Activated CD8-positive, alpha-beta T cell treated with anti-CD3 and anti-CD28 coated beads, Interleukin-2, amount 10 ng/mL, durations not matched to agents 7 days and 5 days (primary cell): Measurements from ENCODE around the gene VTA1. TPM values are rescaled to one million over a fixed set of nuclear protein-coding genes. Genes with fewer than 3 reads are reported as not detected.
"Not testable (repeated sequence)": the region's sequence is repeated elsewhere in the genome, so short reads cannot be mapped to it uniquely, and the experiment has no call there.

Experiments
- ATAC-seq: fragments of 150-1000 bp; cut with Tn5 transposase; one replicate; pipeline ENCODE4 v1.10.0; 2021; ENCODE audit warnings: moderate library complexity
- CTCF ChIA-PET: fragments of 350-600 bp; sonication (Branson Sonifier 250); formaldehyde crosslinking; loops from one replicate; lab custom pipeline; 2021; ENCODE audit warnings: antibody characterized with exemption; lab: Charles Lee
- POLR2A ChIA-PET: fragments of 350-600 bp; sonication (Branson Sonifier 250); formaldehyde crosslinking; loops from one replicate; lab custom pipeline; 2021; ENCODE audit warnings: antibody characterized with exemption; lab: Charles Lee
- DNase-seq: peaks from one replicate; pipeline ENCODE4 v3.0.0-alpha.2; 2020
- H3K27ac Mint-ChIP-seq: one replicate; pipeline ENCODE4 v1.8.0; 2021; ENCODE audit warnings: mild to moderate bottlenecking, mixed read lengths
- H3K27me3 Mint-ChIP-seq: one replicate; pipeline ENCODE4 v1.8.0; 2021; ENCODE audit warnings: low read depth, mixed read lengths
- H3K36me3 Mint-ChIP-seq: one replicate; pipeline ENCODE4 v1.8.0; 2021; ENCODE audit warnings: low read depth, mixed read lengths
- H3K4me1 Mint-ChIP-seq: one replicate; pipeline ENCODE4 v1.8.0; 2021; ENCODE audit warnings: low read depth, mixed read lengths
- H3K4me3 Mint-ChIP-seq: one replicate; pipeline ENCODE4 v1.8.0; 2021; ENCODE audit warnings: mild to moderate bottlenecking, mixed read lengths
- H3K9me3 Mint-ChIP-seq: one replicate; pipeline ENCODE4 v1.8.0; 2022; ENCODE audit warnings: mixed read lengths; ENCODE audit not compliant: insufficient read depth
- total RNA-seq, 2 experiments: library from RNA; stranded (reverse); gene quantifications; one replicate each; pipeline ENCODE4 v1.2.3, GENCODE V29; 2021

The VTA1 gene
- 10 to 100 TPM; 47.2 to 51.2 TPM for total RNA-seq

GRCh38 chr6:142146828-142147662, at the start of gene VTA1, which contains the start of gene NMBR:
TSS of gene VTA1 (plus strand) at chr6:142147263. CDS start at chr6:142147288, 25 bp downstream.
TSS of gene NMBR (minus strand) at chr6:142147122. CDS start at chr6:142088658, 58,464 bp downstream.
- Mint-ChIP-seq H3K4me1 (peaks cover 42% of the 10 kb centered on the region), H3K27me3 (no peaks in the 10 kb centered on the region), H3K27ac (peak within 1 kb of the TSS; percentile 89), H3K36me3 (peaks cover 21% of the 10 kb centered on the region), H3K4me3 (peak within 1 kb of the TSS; percentile 90), H3K9me3 (no peaks in the 10 kb centered on the region)
- peak; percentile 98 for DNase-seq
- ChIA-PET CTCF (interaction anchor here (0.7 to 4.3 kb wide), 13 partner anchors 8 to 1281 kb away, joined by 3 to 33 read pairs (median 4); no protein-coding TSS in a partner anchor), POLR2A (interaction anchor here (1.1 to 1.6 kb wide), 3 partner anchors 9 to 673 kb away, joined by 3 to 7 read pairs (median 4); no protein-coding TSS in a partner anchor)
- peak; percentile 99 for ATAC-seq

- POLR2A ChIA-PET, H3K4me1 Mint-ChIP-seq, H3K9me3 Mint-ChIP-seq, H3K27me3 Mint-ChIP-seq, H3K27ac Mint-ChIP-seq, DNase-seq, ATAC-seq, H3K36me3 Mint-ChIP-seq, H3K4me3 Mint-ChIP-seq: not testable (repeated sequence)
- CTCF ChIA-PET, result interaction anchor here (1.5 kb wide), 1 partner anchor 8 kb away, joined by 3 read pairs; no protein-coding TSS in a partner anchor
Observed at GRCh38 chr6:142104820-142105219, 42.2 kb upstream of the VTA1 start.

GRCh38 chr6:142110820-142111219, 36.2 kb upstream of the VTA1 start:
- H3K4me1 Mint-ChIP-seq, ATAC-seq, DNase-seq, H3K27ac Mint-ChIP-seq, POLR2A ChIA-PET, H3K4me3 Mint-ChIP-seq, H3K36me3 Mint-ChIP-seq, H3K9me3 Mint-ChIP-seq, H3K27me3 Mint-ChIP-seq: not testable (repeated sequence)
- CTCF ChIA-PET, result interaction anchor here (3.3 kb wide), 1 partner anchor 121 kb away, joined by 19 read pairs; no protein-coding TSS in a partner anchor

GRCh38 chr6:142112451-142113061, 34.5 kb upstream of the VTA1 start:
- no peaks in the 10 kb centered on the region for H3K9me3 Mint-ChIP-seq
- H3K4me3 Mint-ChIP-seq, result no peak overlapping the region
- H3K27me3 Mint-ChIP-seq, result peaks cover 5% of the 10 kb centered on the region
- no peak overlapping the region for H3K27ac Mint-ChIP-seq
- no peak for ATAC-seq
- POLR2A ChIA-PET, result no interaction called here
- no peaks in the 10 kb centered on the region for H3K4me1 Mint-ChIP-seq
- CTCF ChIA-PET, result interaction anchor here (0.8 to 3.3 kb wide), 5 partner anchors 14 to 123 kb away, joined by 3 to 19 read pairs (median 4); no protein-coding TSS in a partner anchor
- H3K36me3 Mint-ChIP-seq, result no peaks in the 10 kb centered on the region
- DNase-seq, result peak; percentile 81

- DNase-seq, result no peak
- peaks cover 9% of the 10 kb centered on the region for H3K27me3 Mint-ChIP-seq
- no peaks in the 10 kb centered on the region for H3K4me1 Mint-ChIP-seq
- CTCF ChIA-PET, result no interaction called here
- no peak overlapping the region for H3K27ac Mint-ChIP-seq
- POLR2A ChIA-PET, result no interaction called here
- no peak overlapping the region for H3K4me3 Mint-ChIP-seq
- H3K9me3 Mint-ChIP-seq, result no peaks in the 10 kb centered on the region
- ATAC-seq, result no peak
- H3K36me3 Mint-ChIP-seq, result no peaks in the 10 kb centered on the region
Observed at GRCh38 chr6:142117366-142117765, 29.7 kb upstream of the VTA1 start.

- no peak for ATAC-seq
- Mint-ChIP-seq H3K36me3 (no peaks in the 10 kb centered on the region), H3K27me3 (peaks cover 9% of the 10 kb centered on the region), H3K27ac (no peak overlapping the region), H3K4me1 (no peaks in the 10 kb centered on the region), H3K4me3 (no peak overlapping the region), H3K9me3 (no peaks in the 10 kb centered on the region)
- DNase-seq, result no peak
- POLR2A ChIA-PET, result no interaction called here
- CTCF ChIA-PET, result no interaction called here
Observed at GRCh38 chr6:142118328-142118727, 28.7 kb upstream of the VTA1 start.

- peaks cover 7% of the 10 kb centered on the region for H3K27me3 Mint-ChIP-seq
- ATAC-seq (no peak), DNase-seq (no peak)
- ChIA-PET POLR2A (no interaction called here), CTCF (no interaction called here)
- no peaks in the 10 kb centered on the region for H3K36me3 Mint-ChIP-seq
- no peaks in the 10 kb centered on the region for H3K9me3 Mint-ChIP-seq
- H3K4me1 Mint-ChIP-seq, result no peaks in the 10 kb centered on the region
- no peak overlapping the region for H3K4me3 Mint-ChIP-seq
- no peak overlapping the region for H3K27ac Mint-ChIP-seq
Observed at GRCh38 chr6:142118925-142119324, 28.1 kb upstream of the VTA1 start.

- H3K27me3 Mint-ChIP-seq, result peaks cover 8% of the 10 kb centered on the region
- no peak for ATAC-seq
- no peaks in the 10 kb centered on the region for H3K4me1 Mint-ChIP-seq
- no peaks in the 10 kb centered on the region for H3K36me3 Mint-ChIP-seq
- H3K4me3 Mint-ChIP-seq, result no peak overlapping the region
- H3K9me3 Mint-ChIP-seq, result no peaks in the 10 kb centered on the region
- CTCF ChIA-PET, result no interaction called here
- POLR2A ChIA-PET, result no interaction called here
- H3K27ac Mint-ChIP-seq, result no peak overlapping the region
- no peak for DNase-seq
Observed at GRCh38 chr6:142121342-142121741, 25.7 kb upstream of the VTA1 start.

GRCh38 chr6:142130814-142131213, 16.2 kb upstream of the VTA1 start:
- ATAC-seq (no peak), DNase-seq (no peak)
- Mint-ChIP-seq H3K9me3 (no peaks in the 10 kb centered on the region), H3K36me3 (no peaks in the 10 kb centered on the region), H3K27ac (no peak overlapping the region), H3K4me1 (no peaks in the 10 kb centered on the region), H3K27me3 (peaks cover 13% of the 10 kb centered on the region), H3K4me3 (no peak overlapping the region)
- ChIA-PET POLR2A (no interaction called here), CTCF (interaction anchor here (1.0 kb wide), 1 partner anchor 16 kb away, joined by 3 read pairs; the partner anchor contains the start of genes NMBR and VTA1)

- H3K27ac Mint-ChIP-seq, result no peak within 1 kb of the TSS
- POLR2A ChIA-PET, result no interaction called here
Observed at GRCh38 chr6:142132625-142133024, 14.4 kb upstream of the VTA1 start, which contains the start of gene GJE1. TSS of gene GJE1 (plus strand) at chr6:142132925. CDS start at chr6:142133159, 234 bp downstream.

GRCh38 chr6:142138876-142139275, 8.2 kb upstream of the VTA1 start:
- H3K36me3 Mint-ChIP-seq, result no peaks in the 10 kb centered on the region
- H3K27ac Mint-ChIP-seq, result no peak overlapping the region
- ChIA-PET CTCF (no interaction called here), POLR2A (no interaction called here)
- H3K4me3 Mint-ChIP-seq, result no peak overlapping the region
- DNase-seq (no peak), ATAC-seq (no peak)
- no peaks in the 10 kb centered on the region for H3K9me3 Mint-ChIP-seq
- H3K27me3 Mint-ChIP-seq, result no peaks in the 10 kb centered on the region
- no peaks in the 10 kb centered on the region for H3K4me1 Mint-ChIP-seq

More at GRCh38 chr6:142132625-142133024, 14.4 kb upstream of the VTA1 start, which contains the start of gene GJE1:
- DNase-seq, result no peak
- Mint-ChIP-seq H3K4me3 (no peak within 1 kb of the TSS), H3K36me3 (no peaks in the 10 kb centered on the region), H3K27me3 (peaks cover 9% of the 10 kb centered on the region), H3K4me1 (no peaks in the 10 kb centered on the region), H3K9me3 (no peaks in the 10 kb centered on the region)
- CTCF ChIA-PET, result no interaction called here
- ATAC-seq, result no peak
